Measurements from ENCODE around the gene ARRB1. TPM values are rescaled to one million over a fixed set of nuclear protein-coding genes. Genes with fewer than 3 reads are reported as not detected.
A peak's percentile ranks its signal among the peaks of the same experiment; 100 is the strongest.
"Not testable (repeated sequence)": the region's sequence is repeated elsewhere in the genome, so short reads cannot be mapped to it uniquely, and the experiment has no call there.

Gene ARRB1
- total RNA-seq, 5 donors from 2014 or later (not counting 1 experiment from before 2014, with no cell fraction given), result 37.2 to 57.3 (median 47.3) TPM

DNA sequence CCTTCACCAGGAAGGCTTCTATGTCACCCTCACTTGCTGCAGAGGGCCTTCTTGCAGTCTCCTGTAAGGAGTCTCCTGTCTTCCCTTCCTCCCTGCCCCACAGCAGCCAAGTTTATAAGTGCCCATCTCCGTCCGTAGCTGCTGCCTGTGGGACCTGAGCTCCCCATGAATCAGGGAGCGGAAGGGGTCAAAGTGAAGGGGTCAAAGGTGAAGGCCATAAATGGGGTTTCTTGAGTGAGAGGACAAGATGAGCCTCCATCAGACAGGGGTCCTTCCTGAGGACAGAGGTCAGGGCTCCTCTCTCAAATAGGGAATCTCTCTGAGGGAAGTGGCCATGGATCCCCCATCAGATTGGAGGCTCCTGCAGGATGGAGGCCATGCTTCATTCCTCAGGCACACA lies 44.4 kb downstream of the ARRB1 start:
- Mint-ChIP-seq H3K27ac (no peak overlapping the region), H3K36me3 (peaks cover 8% of the 10 kb centered on the region), H3K9me3 (no peaks in the 10 kb centered on the region), H3K4me1 (peaks cover 12 to 27% (median 20%) of the 10 kb centered on the region in 3 donors), H3K4me3 (no peak overlapping the region), H3K27me3 (no peaks in the 10 kb centered on the region)
- ChIA-PET POLR2A (no interaction called here), CTCF (no interaction called here)
- DNase-seq, result no peak
- no peaks in the 10 kb centered on the region for H3K9me3 ChIP-seq
- H3K36me3 ChIP-seq (ENCODE audit: control insufficient read depth in 2 of 2, extremely low read depth in 1 of 2, insufficient read depth in 1 of 2, low read length in 1 of 2), result peaks cover 3 to 6% of the 10 kb centered on the region in 2 donors
- H3K27ac ChIP-seq (ENCODE audit: low read length), result no peak overlapping the region
- H3K4me1 ChIP-seq (ENCODE audit: control insufficient read depth in 1 of 2, extremely low read depth in 1 of 2, insufficient read depth in 2 of 2, low read length in 2 of 2), result peaks cover 0 to 10% of the 10 kb centered on the region in 2 experiments
- no peak overlapping the region for H3K4me3 ChIP-seq (ENCODE audit: control insufficient read depth in 1 of 2, extremely low read depth in 1 of 2, low read length in 1 of 2)
- no peak for ATAC-seq (replicated peaks in 1 of 4)
- WGBS (ENCODE audit: insufficient coverage), result 100% methylated on average over 1 of the region's 3 CpGs
- no peaks in the 10 kb centered on the region for H3K27me3 ChIP-seq (replicated peaks in 1 of 2; ENCODE audit: control insufficient read depth in 2 of 2, extremely low read depth in 1 of 2, insufficient read depth in 2 of 2, low read length in 1 of 2)

DNA sequence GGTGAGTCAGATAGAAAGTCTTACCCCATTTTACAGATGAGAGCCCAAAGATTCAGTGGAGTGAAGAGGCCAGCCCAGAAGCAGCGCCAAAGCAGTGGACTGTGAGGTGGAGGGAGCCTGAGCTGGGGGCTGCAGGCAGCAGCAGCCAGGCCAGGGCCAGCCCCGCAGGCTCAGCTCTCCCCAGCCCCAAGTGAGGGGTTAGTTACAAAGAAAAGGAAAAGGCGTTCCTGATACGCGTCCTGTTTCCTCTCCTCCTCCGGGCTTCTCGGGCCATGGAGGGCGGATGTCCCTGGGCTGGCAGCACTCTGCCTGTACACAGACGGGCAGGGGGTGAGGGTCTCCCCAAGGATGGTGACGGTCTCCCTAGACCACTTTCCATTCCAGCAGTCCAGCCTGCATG lies 44.9 kb downstream of the ARRB1 start:
- POLR2A ChIA-PET, result no interaction called here
- Histone ChIP-seq H3K27ac (ENCODE audit: low read length) (no peak overlapping the region), H3K4me1 (ENCODE audit: control insufficient read depth in 1 of 2, extremely low read depth in 1 of 2, insufficient read depth in 2 of 2, low read length in 2 of 2) (peaks cover 0 to 10% of the 10 kb centered on the region in 2 experiments), H3K36me3 (ENCODE audit: control insufficient read depth in 2 of 2, extremely low read depth in 1 of 2, insufficient read depth in 1 of 2, low read length in 1 of 2) (peaks cover 3 to 6% of the 10 kb centered on the region in 2 donors), H3K4me3 (ENCODE audit: control insufficient read depth in 1 of 2, extremely low read depth in 1 of 2, low read length in 1 of 2) (no peak overlapping the region), H3K9me3 (no peaks in the 10 kb centered on the region), H3K27me3 (replicated peaks in 1 of 2; ENCODE audit: control insufficient read depth in 2 of 2, extremely low read depth in 1 of 2, insufficient read depth in 2 of 2, low read length in 1 of 2) (no peaks in the 10 kb centered on the region)
- no peak for DNase-seq
- ATAC-seq (replicated peaks in 1 of 4), result no peak
- no peaks in the 10 kb centered on the region for H3K9me3 Mint-ChIP-seq
- no peak overlapping the region for H3K4me3 Mint-ChIP-seq
- CTCF ChIA-PET, result no interaction called here
- H3K27ac Mint-ChIP-seq, result no peak overlapping the region
- peaks cover 12 to 27% (median 20%) of the 10 kb centered on the region in 3 donors for H3K4me1 Mint-ChIP-seq
- H3K27me3 Mint-ChIP-seq, result no peaks in the 10 kb centered on the region
- peaks cover 8% of the 10 kb centered on the region for H3K36me3 Mint-ChIP-seq
- WGBS (ENCODE audit: insufficient coverage), result 97% methylated on average over 7 of the region's 10 CpGs

DNA sequence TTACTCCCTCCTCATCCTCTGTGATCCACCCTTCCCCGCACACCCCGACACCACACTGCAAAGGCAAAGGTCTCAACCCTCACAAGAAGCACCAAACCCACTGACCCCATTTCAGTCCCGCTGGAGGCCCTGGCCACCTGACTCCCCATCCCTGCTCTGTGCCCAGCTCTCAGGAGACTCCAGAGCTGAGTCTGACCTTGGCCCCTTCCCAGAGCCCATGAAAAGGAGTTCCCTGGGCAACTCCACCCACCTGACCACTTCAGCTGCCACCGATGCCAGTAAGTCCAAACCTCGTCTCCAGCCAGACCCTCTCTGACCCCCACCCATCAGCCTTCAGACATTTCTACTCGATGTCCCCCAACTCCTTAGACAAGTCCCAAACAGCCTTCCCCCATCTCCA lies 45.5 kb downstream of the ARRB1 start:
- no peak overlapping the region for H3K4me3 ChIP-seq (ENCODE audit: control insufficient read depth in 1 of 2, extremely low read depth in 1 of 2, low read length in 1 of 2)
- peaks cover 3 to 6% of the 10 kb centered on the region in 2 donors for H3K36me3 ChIP-seq (ENCODE audit: control insufficient read depth in 2 of 2, extremely low read depth in 1 of 2, insufficient read depth in 1 of 2, low read length in 1 of 2)
- H3K4me3 Mint-ChIP-seq, result no peak overlapping the region
- no peaks in the 10 kb centered on the region for H3K9me3 ChIP-seq
- H3K4me1 ChIP-seq (ENCODE audit: control insufficient read depth in 1 of 2, extremely low read depth in 1 of 2, insufficient read depth in 2 of 2, low read length in 2 of 2), result peaks cover 0 to 10% of the 10 kb centered on the region in 2 experiments
- ATAC-seq (replicated peaks in 1 of 4) (no peak), DNase-seq (no peak)
- H3K27me3 Mint-ChIP-seq, result no peaks in the 10 kb centered on the region
- no peaks in the 10 kb centered on the region for H3K9me3 Mint-ChIP-seq
- peaks cover 12 to 27% (median 20%) of the 10 kb centered on the region in 3 donors for H3K4me1 Mint-ChIP-seq
- peak overlapping the region in 1 of 2 donors; percentile 17 for H3K27ac Mint-ChIP-seq
- ChIA-PET CTCF (no interaction called here), POLR2A (no interaction called here)
- 91% methylated on average over 5 of the region's 6 CpGs for WGBS (ENCODE audit: insufficient coverage)
- H3K36me3 Mint-ChIP-seq, result peaks cover 8% of the 10 kb centered on the region
- H3K27me3 ChIP-seq (replicated peaks in 1 of 2; ENCODE audit: control insufficient read depth in 2 of 2, extremely low read depth in 1 of 2, insufficient read depth in 2 of 2, low read length in 1 of 2), result no peaks in the 10 kb centered on the region
- H3K27ac ChIP-seq (ENCODE audit: low read length), result no peak overlapping the region

DNA sequence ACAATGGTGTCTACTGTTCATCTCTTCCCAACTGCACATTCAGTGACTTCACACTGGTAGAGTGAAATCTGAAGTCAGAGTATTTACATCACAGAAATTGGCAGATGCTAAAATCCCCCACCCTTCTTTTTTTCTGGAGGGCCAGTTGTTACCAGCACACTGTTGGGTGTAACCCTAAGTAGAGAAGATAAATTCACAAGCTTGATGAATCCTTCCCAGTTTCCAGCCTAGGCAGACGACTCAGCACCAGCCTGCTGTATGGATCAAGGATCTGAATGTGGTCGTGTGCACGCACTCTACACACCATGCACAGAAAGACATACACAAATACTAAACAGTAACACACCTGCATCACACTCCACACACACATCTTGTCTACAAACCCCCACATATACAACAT lies 46.0 kb downstream of the ARRB1 start:
- Mint-ChIP-seq H3K36me3 (peaks cover 8% of the 10 kb centered on the region), H3K4me1 (peaks cover 12 to 27% (median 20%) of the 10 kb centered on the region in 3 donors), H3K27me3 (no peaks in the 10 kb centered on the region), H3K9me3 (no peaks in the 10 kb centered on the region), H3K4me3 (no peak overlapping the region), H3K27ac (no peak overlapping the region)
- ATAC-seq (replicated peaks in 1 of 4) (no peak), DNase-seq (no peak)
- Histone ChIP-seq H3K4me1 (ENCODE audit: control insufficient read depth in 1 of 2, extremely low read depth in 1 of 2, insufficient read depth in 2 of 2, low read length in 2 of 2) (peaks cover 0 to 10% of the 10 kb centered on the region in 2 experiments), H3K27ac (ENCODE audit: low read length) (no peak overlapping the region), H3K9me3 (no peaks in the 10 kb centered on the region), H3K4me3 (ENCODE audit: control insufficient read depth in 1 of 2, extremely low read depth in 1 of 2, low read length in 1 of 2) (no peak overlapping the region), H3K36me3 (ENCODE audit: control insufficient read depth in 2 of 2, extremely low read depth in 1 of 2, insufficient read depth in 1 of 2, low read length in 1 of 2) (peaks cover 3 to 6% of the 10 kb centered on the region in 2 donors), H3K27me3 (replicated peaks in 1 of 2; ENCODE audit: control insufficient read depth in 2 of 2, extremely low read depth in 1 of 2, insufficient read depth in 2 of 2, low read length in 1 of 2) (no peaks in the 10 kb centered on the region)
- ChIA-PET CTCF (no interaction called here), POLR2A (no interaction called here)
- WGBS (ENCODE audit: insufficient coverage), result 96% methylated on average over 3 of the region's 3 CpGs

DNA sequence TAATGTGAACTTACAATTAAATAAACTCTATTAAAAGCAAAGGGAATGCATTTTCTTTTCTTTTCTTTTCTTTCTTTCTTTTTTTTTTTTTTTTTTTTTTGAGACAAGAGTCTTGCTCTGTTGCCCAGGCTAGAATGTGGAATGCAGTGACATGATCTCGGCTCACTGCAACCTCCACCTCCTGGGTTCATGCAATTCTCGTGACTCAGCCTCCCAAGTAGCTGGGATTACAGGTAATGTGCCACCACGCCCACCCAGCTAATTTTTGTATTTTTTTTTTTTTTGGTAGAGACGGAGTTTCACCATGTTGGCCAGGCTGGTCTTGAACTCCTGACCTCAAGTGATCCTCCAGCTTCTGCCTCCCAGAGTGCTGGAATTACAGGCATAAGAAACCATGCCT lies 46.5 kb downstream of the ARRB1 start:
- DNase-seq, CTCF ChIA-PET: not testable (repeated sequence)

DNA sequence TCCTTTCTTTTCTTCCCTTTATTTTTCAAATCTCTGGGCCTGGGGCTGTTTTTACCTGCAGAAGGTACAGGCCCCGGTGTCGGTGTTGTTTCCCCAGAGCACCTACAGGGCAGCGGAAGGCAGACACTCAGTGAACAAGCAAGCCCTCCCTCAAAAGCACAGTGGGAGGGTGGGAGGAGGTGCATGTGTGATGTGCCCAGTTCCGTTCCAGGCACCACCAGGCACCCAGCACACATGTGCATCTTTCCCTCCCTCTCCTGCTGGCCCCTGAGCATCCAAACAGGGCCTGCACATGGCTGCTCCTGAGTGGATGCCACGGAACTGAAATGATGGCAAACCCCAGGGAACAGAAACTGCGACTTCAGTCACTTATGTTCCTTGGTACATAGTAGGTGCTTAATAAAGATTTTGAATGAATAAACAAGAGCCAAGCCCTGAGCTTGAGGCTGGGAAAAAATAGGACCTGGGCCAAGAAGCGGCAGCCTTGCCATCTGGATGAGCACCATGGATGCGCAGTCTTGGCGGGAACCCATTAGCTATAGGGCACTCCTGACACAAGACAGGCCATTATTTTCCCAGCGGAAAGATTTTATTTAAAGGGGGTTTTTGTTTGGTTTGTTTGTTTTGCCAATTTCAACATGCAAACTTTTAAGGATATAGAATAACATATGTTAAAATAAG lies 47.8 kb downstream of the ARRB1 start:
- CTCF ChIA-PET, result no interaction called here
- Histone ChIP-seq H3K4me3 (ENCODE audit: control insufficient read depth in 1 of 2, extremely low read depth in 1 of 2, low read length in 1 of 2) (no peak overlapping the region), H3K9me3 (no peaks in the 10 kb centered on the region), H3K27me3 (replicated peaks in 1 of 2; ENCODE audit: control insufficient read depth in 2 of 2, extremely low read depth in 1 of 2, insufficient read depth in 2 of 2, low read length in 1 of 2) (no peaks in the 10 kb centered on the region), H3K4me1 (ENCODE audit: control insufficient read depth in 1 of 2, extremely low read depth in 1 of 2, insufficient read depth in 2 of 2, low read length in 2 of 2) (peaks cover 0 to 10% of the 10 kb centered on the region in 2 experiments), H3K36me3 (ENCODE audit: control insufficient read depth in 2 of 2, extremely low read depth in 1 of 2, insufficient read depth in 1 of 2, low read length in 1 of 2) (peaks cover 0 to 6% of the 10 kb centered on the region in 2 donors), H3K27ac (ENCODE audit: low read length) (no peak overlapping the region)
- peaks cover 14 to 27% (median 16%) of the 10 kb centered on the region in 3 donors for H3K4me1 Mint-ChIP-seq
- H3K4me3 Mint-ChIP-seq, result no peak overlapping the region
- H3K36me3 Mint-ChIP-seq, result peaks cover 6% of the 10 kb centered on the region
- DNase-seq, result no peak
- H3K9me3 Mint-ChIP-seq, result no peaks in the 10 kb centered on the region
- ATAC-seq (replicated peaks in 1 of 4), result no peak
- no peaks in the 10 kb centered on the region for H3K27me3 Mint-ChIP-seq
- WGBS (ENCODE audit: insufficient coverage), result no CpG with 5 or more reads among the region's 10 CpGs
- peak overlapping the region in 1 of 2 donors; percentile 2 for H3K27ac Mint-ChIP-seq
- POLR2A ChIA-PET, result interaction anchor here in 1 of 2 donors (0.7 kb wide), 1 partner anchor 35 kb away, joined by 3 read pairs; no protein-coding TSS in a partner anchor

More for the DNA sequence above, 46.5 kb downstream of the ARRB1 start:
- not testable (repeated sequence) for H3K27ac ChIP-seq (ENCODE audit: low read length); H3K36me3 Mint-ChIP-seq; H3K9me3 Mint-ChIP-seq; H3K36me3 ChIP-seq (ENCODE audit: control insufficient read depth in 2 of 2, extremely low read depth in 1 of 2, insufficient read depth in 1 of 2, low read length in 1 of 2); H3K4me3 Mint-ChIP-seq; H3K27me3 Mint-ChIP-seq; ATAC-seq (replicated peaks in 1 of 4); H3K4me3 ChIP-seq (ENCODE audit: control insufficient read depth in 1 of 2, extremely low read depth in 1 of 2, low read length in 1 of 2); H3K27ac Mint-ChIP-seq; H3K4me1 ChIP-seq (ENCODE audit: control insufficient read depth in 1 of 2, extremely low read depth in 1 of 2, insufficient read depth in 2 of 2, low read length in 2 of 2); H3K27me3 ChIP-seq (replicated peaks in 1 of 2; ENCODE audit: control insufficient read depth in 2 of 2, extremely low read depth in 1 of 2, insufficient read depth in 2 of 2, low read length in 1 of 2); H3K9me3 ChIP-seq
- peaks cover 12 to 27% (median 17%) of the 10 kb centered on the region in 3 donors for H3K4me1 Mint-ChIP-seq
- no CpG with 5 or more reads among the region's 4 CpGs for WGBS (ENCODE audit: insufficient coverage)
- POLR2A ChIA-PET, result interaction anchor here in 1 of 2 donors (0.6 kb wide), 1 partner anchor 1654 kb away, joined by 3 read pairs; no protein-coding TSS in a partner anchor
